Embryonic facial prominence (tissue), 1 donor: ENCODE measurements around the gene SELENOH.

Experiments
- DNase-seq: peaks from one replicate; pipeline ENCODE4 v3.0.0-alpha.2; 2016; ENCODE audit errors: extremely low spot score

Gene SELENOH

GRCh38 chr11:57746920-57747319 is 5.6 kb downstream of the SELENOH start:
- no peak for DNase-seq

GRCh38 chr11:57751176-57751575 is 9.9 kb downstream of the SELENOH start:
- no peak for DNase-seq

- no peak for DNase-seq
Measured at GRCh38 chr11:57751676-57752253, 10.5 kb downstream of the SELENOH start, which contains the start of gene BTBD18. Gene BTBD18 (minus strand): TSS chr11:57751819. CDS start chr11:57751188, 631 bp downstream.

- DNase-seq: no peak
Measured at GRCh38 chr11:57752954-57753353, 11.7 kb downstream of the SELENOH start.

- DNase-seq: no peak
Measured at GRCh38 chr11:57758174-57758573, 16.9 kb downstream of the SELENOH start.

GRCh38 chr11:57761301-57762234 is 20.3 kb downstream of the SELENOH start, which contains the start of gene CTNND1:
Gene CTNND1 (plus strand): TSS chr11:57761802. CDS start chr11:57791479, 29,677 bp downstream.
- DNase-seq: peak; percentile 99

GRCh38 chr11:57762235-57762861 is 21.1 kb downstream of the SELENOH start:
- DNase-seq: no peak

GRCh38 chr11:57763568-57763967 is 22.3 kb downstream of the SELENOH start:
- DNase-seq: no peak

GRCh38 chr11:57764021-57764420 is 22.7 kb downstream of the SELENOH start:
- no peak for DNase-seq

GRCh38 chr11:57764566-57764965 is 23.3 kb downstream of the SELENOH start:
- DNase-seq: no peak

GRCh38 chr11:57764972-57765371 is 23.7 kb downstream of the SELENOH start:
- DNase-seq: no peak

- DNase-seq: no peak
Measured at GRCh38 chr11:57770793-57771192, 29.5 kb downstream of the SELENOH start.

- DNase-seq: no peak
Measured at GRCh38 chr11:57771365-57771764, 30.1 kb downstream of the SELENOH start.

GRCh38 chr11:57772562-57772961 is 31.3 kb downstream of the SELENOH start:
- no peak for DNase-seq

- DNase-seq: no peak
Measured at GRCh38 chr11:57773026-57773598, 31.8 kb downstream of the SELENOH start.

- no peak for DNase-seq
Measured at GRCh38 chr11:57775491-57775890, 34.2 kb downstream of the SELENOH start.

GRCh38 chr11:57776031-57776521 is 34.8 kb downstream of the SELENOH start:
- no peak for DNase-seq

GRCh38 chr11:57776577-57777210 is 35.4 kb downstream of the SELENOH start:
- DNase-seq: no peak

GRCh38 chr11:57777969-57778317 is 36.7 kb downstream of the SELENOH start:
- no peak for DNase-seq

- DNase-seq: peak; percentile 92
Measured at GRCh38 chr11:57778318-57779037, 37.2 kb downstream of the SELENOH start.

- DNase-seq: no peak
Measured at GRCh38 chr11:57779276-57779675, 38.0 kb downstream of the SELENOH start.
